ENCODE measurements around the gene VSTM2L. TPM values are rescaled to one million over a fixed set of nuclear protein-coding genes. Genes with fewer than 3 reads are reported as not detected.

The VSTM2L gene
- total and polyA plus RNA-seq, 4 donors: 8.0 to 71.6 (median 31.4) TPM

GRCh38 chr20:37904008-37904642, 1.2 kb downstream of the VSTM2L start:
- H3K4me1 ChIP-seq (ENCODE audit: control insufficient read depth in 5 of 5, insufficient read depth in 5 of 5, low read length in 5 of 5): peaks cover 0 to 33% (median 12%) of the 10 kb centered on the region in 5 donors
- H3K9me3 ChIP-seq (ENCODE audit: control insufficient read depth in 4 of 4, insufficient read depth in 3 of 4, low read length in 3 of 4): peaks cover 0 to 8% (median 0%) of the 10 kb centered on the region in 4 donors
- no peak overlapping the region for H3K27ac ChIP-seq (ENCODE audit: low read depth in 1 of 2, low read length in 1 of 2)
- WGBS, 2 donors: 66 to 77% methylated on average over 12 of the region's 12 CpGs
- DNase-seq: no peak
- no peak for ATAC-seq (ENCODE audit: insufficient read depth, low FRiP score)
- H3K27me3 ChIP-seq (ENCODE audit: control insufficient read depth in 3 of 3, insufficient read depth in 3 of 3, low read length in 2 of 3): peaks cover 0 to 30% (median 5%) of the 10 kb centered on the region in 3 donors
- TF ChIP-seq CTCF (IDR thresholded peaks at IDR 0.05; ENCODE audit: control extremely low read depth, extremely low read depth): no peak
- no peaks in the 10 kb centered on the region for H3K36me3 ChIP-seq (ENCODE audit: control insufficient read depth in 4 of 4, insufficient read depth in 4 of 4, low read length in 4 of 4)
- H3K9ac ChIP-seq (ENCODE audit: insufficient read depth in 1 of 2, low read length in 2 of 2): no peak overlapping the region
- H3K4me3 ChIP-seq: no peak overlapping the region

GRCh38 chr20:37904845-37905373, 2.0 kb downstream of the VSTM2L start:
- Histone ChIP-seq H3K27ac (ENCODE audit: low read depth in 1 of 2, low read length in 1 of 2) (no peak overlapping the region), H3K4me1 (ENCODE audit: control insufficient read depth in 5 of 5, insufficient read depth in 5 of 5, low read length in 5 of 5) (peaks cover 0 to 33% (median 12%) of the 10 kb centered on the region in 5 donors), H3K9me3 (ENCODE audit: control insufficient read depth in 4 of 4, insufficient read depth in 3 of 4, low read length in 3 of 4) (peaks cover 0 to 8% (median 0%) of the 10 kb centered on the region in 4 donors), H3K9ac (ENCODE audit: insufficient read depth in 1 of 2, low read length in 2 of 2) (peak overlapping the region in 1 of 2 donors; percentile 23), H3K36me3 (ENCODE audit: control insufficient read depth in 4 of 4, insufficient read depth in 4 of 4, low read length in 4 of 4) (no peaks in the 10 kb centered on the region), H3K27me3 (ENCODE audit: control insufficient read depth in 3 of 3, insufficient read depth in 3 of 3, low read length in 2 of 3) (peaks cover 0 to 30% (median 5%) of the 10 kb centered on the region in 3 donors), H3K4me3 (no peak overlapping the region)
- 64 to 76% methylated on average over 8 of the region's 8 CpGs for WGBS, 2 donors
- TF ChIP-seq CTCF (IDR thresholded peaks at IDR 0.05; ENCODE audit: control extremely low read depth, extremely low read depth): no peak
- DNase-seq: no peak
- no peak for ATAC-seq (ENCODE audit: insufficient read depth, low FRiP score)

GRCh38 chr20:37905671-37906613, 3.0 kb downstream of the VSTM2L start:
- Histone ChIP-seq H3K4me1 (ENCODE audit: control insufficient read depth in 5 of 5, insufficient read depth in 5 of 5, low read length in 5 of 5) (peaks cover 0 to 33% (median 12%) of the 10 kb centered on the region in 5 donors), H3K27ac (ENCODE audit: low read depth in 1 of 2, low read length in 1 of 2) (no peak overlapping the region), H3K27me3 (ENCODE audit: control insufficient read depth in 3 of 3, insufficient read depth in 3 of 3, low read length in 2 of 3) (peaks cover 0 to 33% (median 5%) of the 10 kb centered on the region in 3 donors), H3K4me3 (no peak overlapping the region), H3K9ac (ENCODE audit: insufficient read depth in 1 of 2, low read length in 2 of 2) (no peak overlapping the region), H3K9me3 (ENCODE audit: control insufficient read depth in 4 of 4, insufficient read depth in 3 of 4, low read length in 3 of 4) (peaks cover 0 to 8% (median 0%) of the 10 kb centered on the region in 4 donors), H3K36me3 (ENCODE audit: control insufficient read depth in 4 of 4, insufficient read depth in 4 of 4, low read length in 4 of 4) (no peaks in the 10 kb centered on the region)
- ATAC-seq (ENCODE audit: insufficient read depth, low FRiP score) (no peak), DNase-seq (no peak)
- TF ChIP-seq CTCF (IDR thresholded peaks at IDR 0.05; ENCODE audit: control extremely low read depth, extremely low read depth): no peak
- WGBS, 2 donors: 62 to 70% methylated on average over 16 of the region's 16 CpGs
